Measurements from ENCODE around the gene DCC. TPM values are rescaled to one million over a fixed set of nuclear protein-coding genes. Genes with fewer than 3 reads are reported as not detected.

DCC gene
- total and polyA plus RNA-seq, 2 of the 8 experiments (the other 6 are each of a cell fraction or from before 2014, with no cell fraction given) = 0.14 to 1.4 TPM

GRCh38 chr18:52409727-52410126 lies 69.7 kb downstream of the DCC start:
- Histone ChIP-seq H3K23me2 (ENCODE audit: low read depth, low read length) (no peaks in the 10 kb centered on the region), H2BK12ac (ENCODE audit: low read depth, low read length) (no peak overlapping the region), H3K14ac (ENCODE audit: insufficient read length) (no peak overlapping the region), H3K56ac (replicated peaks; ENCODE audit: insufficient read length, low read depth, low read length) (no peak overlapping the region), H3K18ac (ENCODE audit: extremely low read depth, low read length) (no peak overlapping the region), H3K79me1 (ENCODE audit: low read depth, low read length) (no peaks in the 10 kb centered on the region), H2BK20ac (ENCODE audit: low read length) (no peak overlapping the region), H4K91ac (replicated peaks; ENCODE audit: insufficient read length, low read length) (no peak overlapping the region), H4K8ac (ENCODE audit: extremely low read depth, insufficient read depth, low read length) (no peak overlapping the region), H4K20me1 (replicated peaks in 1 of 2; ENCODE audit: control insufficient read depth in 1 of 2, insufficient read depth in 2 of 2, low read length in 2 of 2) (no peaks in the 10 kb centered on the region), H2BK120ac (replicated peaks; ENCODE audit: low read depth, low read length) (no peak overlapping the region), H3K36me3 (ENCODE audit: control insufficient read depth in 2 of 4, insufficient read depth in 4 of 4, low read length in 3 of 4) (no peaks in the 10 kb centered on the region), H3K27ac (ENCODE audit: low read depth, low read length) (no peak overlapping the region), H3K9me3 (ENCODE audit: insufficient read depth in 2 of 2, low read depth in 1 of 2, low read length in 1 of 2) (no peaks in the 10 kb centered on the region), H2BK5ac (ENCODE audit: low read depth, low read length) (no peak overlapping the region), H3K4me1 (replicated peaks in 1 of 4; ENCODE audit: control insufficient read depth in 3 of 4, insufficient read depth in 4 of 4, low read length in 3 of 4) (no peaks in the 10 kb centered on the region), H3K27me3 (replicated peaks in 1 of 4; ENCODE audit: control insufficient read depth in 3 of 4, extremely low read depth in 1 of 4, insufficient read depth in 3 of 4, low read length in 3 of 4) (no peaks in the 10 kb centered on the region), H3K4me2 (ENCODE audit: insufficient read depth in 1 of 2, low read depth in 2 of 2, low read length in 2 of 2) (no peak overlapping the region), H3K4ac (replicated peaks; ENCODE audit: insufficient read length, low read depth, low read length) (no peak overlapping the region), H4K5ac (ENCODE audit: insufficient read length, low read depth, low read length) (no peak overlapping the region), H3K9ac (replicated peaks in 1 of 4; ENCODE audit: extremely low read depth in 1 of 4, low read depth in 3 of 4, low read length in 3 of 4) (no peak overlapping the region), H3K4me3 (ENCODE audit: extremely low read depth in 1 of 4, insufficient read depth in 2 of 4, low read depth in 3 of 4, low read length in 4 of 4) (no peak overlapping the region), H2AFZ (ENCODE audit: low read length) (no peak overlapping the region), H3K79me2 (ENCODE audit: control insufficient read depth in 1 of 2, insufficient read depth in 2 of 2, low read length in 2 of 2) (no peaks in the 10 kb centered on the region), H2AK5ac (ENCODE audit: low read depth, low read length) (no peak overlapping the region), H3K23ac (ENCODE audit: insufficient read length) (no peak overlapping the region), H2BK15ac (ENCODE audit: low read length) (no peak overlapping the region)
- 63% methylated on average over 1 of the region's 1 CpG; no CpG with 5 or more reads in 1 of the 2 experiments for WGBS, 2 experiments (ENCODE audit: extremely low coverage in 1 of 2, insufficient coverage in 1 of 2, insufficient read length in 1 of 2, insufficient replicate concordance in 2 of 2, low coverage in 1 of 2, low lambda C conversion rate in 2 of 2, missing lambda C conversion rate in 1 of 2)
- peak; percentile 81; the same call in 1 of the 2 replicates for TF ChIP-seq BACH1 (IDR thresholded peaks at IDR 0.05; ENCODE audit: low read length)
- TF ChIP-seq MAFK (IDR thresholded peaks at IDR 0.05; ENCODE audit: low read depth, low read length) = peak; percentile 54; the same call in 1 of the 2 replicates
- TF ChIP-seq NRF1 (IDR thresholded peaks at IDR 0.05; ENCODE audit: low read depth, low read length) = no peak
- DNase-seq (ENCODE audit: low read depth in 1 of 2, low spot score in 2 of 2) (no peak), FAIRE-seq (no peak)
- CTCF ChIA-PET (ENCODE audit: partially characterized antibody) = interaction anchor here (0.9 kb wide), 1 partner anchor 459 kb away, joined by 3 read pairs; no protein-coding TSS in a partner anchor
- POLR2A ChIA-PET (ENCODE audit: partially characterized antibody) = no interaction called here

Measured in H1 (cell line).